Right lung (tissue), 5 donors: ENCODE measurements around the gene EMID1. TPM values are rescaled to one million over a fixed set of nuclear protein-coding genes. Genes with fewer than 3 reads are reported as not detected.

Source experiments
- DNase-seq, 2 donors: peaks; one replicate each; pipeline ENCODE4 v3.0.0-alpha.2; 2013
- polyA plus RNA-seq, 5 donors: library from polyadenylated mRNA; unstranded; fragments of 120-200 nt; gene quantifications; one replicate each; pipeline versions ENCODE4 v1.2.1 to v1.2.3, GENCODE V29; 2013; ENCODE audit warnings: inconsistent platforms in 1 of 5, low replicate concordance in 1 of 5; ENCODE audit not compliant: insufficient read length in 5 of 5, insufficient read depth in 1 of 5

Gene EMID1
- polyA plus RNA-seq, 5 donors, result 66.2 to 124 (median 89.7) TPM

DNA sequence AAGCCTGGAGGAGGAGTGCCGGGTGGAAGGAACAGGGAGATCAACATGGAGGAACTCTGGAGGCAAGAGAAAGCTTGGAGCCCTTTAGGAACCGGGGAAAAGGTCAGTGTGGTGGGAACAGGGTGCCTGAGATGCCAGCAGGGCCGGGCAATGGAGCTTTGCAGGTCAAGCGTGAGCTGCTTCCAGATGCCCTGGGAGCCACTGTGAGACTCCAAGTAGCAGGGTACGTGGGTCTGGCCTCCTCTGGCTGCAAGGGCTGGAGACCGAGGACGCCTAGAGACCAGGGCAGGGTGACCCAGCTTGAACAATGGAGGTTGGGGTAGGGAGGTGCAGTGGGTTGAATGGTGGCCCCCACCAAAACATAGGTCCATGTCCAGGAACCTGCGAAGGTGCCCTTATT lies 15.6 kb upstream of the EMID1 start:
- no peak for DNase-seq

DNA sequence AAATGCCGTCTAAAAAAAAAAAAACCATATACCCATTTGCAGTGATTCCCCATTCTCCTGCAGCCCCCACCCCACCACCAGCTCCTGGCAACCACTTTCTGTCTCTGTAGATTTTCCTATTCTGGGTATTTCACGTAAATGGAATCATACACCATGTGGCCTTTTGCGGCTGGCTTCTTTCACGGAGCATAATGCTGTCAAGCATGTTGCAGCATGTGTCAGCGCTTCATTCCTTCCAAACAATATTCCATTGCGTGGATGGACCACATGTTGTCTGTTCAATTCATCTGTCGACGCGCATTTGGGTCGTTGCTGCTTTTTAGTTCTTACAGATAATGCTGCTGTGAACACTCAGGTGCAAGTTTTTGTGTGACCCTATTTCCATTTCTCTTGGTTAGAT lies 14.8 kb upstream of the EMID1 start:
- no peak for DNase-seq

DNA sequence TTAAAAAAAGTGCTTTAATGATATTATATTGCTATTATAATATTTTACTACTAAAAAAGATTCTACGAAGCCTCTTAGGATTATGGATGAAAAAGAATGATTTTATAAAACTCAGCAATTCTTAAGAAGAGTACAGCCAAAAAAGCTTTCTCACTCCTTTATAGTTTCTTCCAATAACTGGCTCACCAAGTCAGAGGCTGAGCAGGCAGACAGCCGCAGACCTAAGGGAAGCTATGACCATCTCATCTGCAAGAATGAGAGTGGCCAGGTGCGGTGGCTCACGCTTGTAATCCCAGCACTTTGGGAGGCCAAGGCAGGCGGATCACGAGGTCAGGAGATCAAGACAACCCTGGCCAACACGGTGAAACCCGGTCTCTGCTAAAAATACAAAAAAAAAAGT lies 12.7 kb upstream of the EMID1 start:
- DNase-seq, result no peak

DNA sequence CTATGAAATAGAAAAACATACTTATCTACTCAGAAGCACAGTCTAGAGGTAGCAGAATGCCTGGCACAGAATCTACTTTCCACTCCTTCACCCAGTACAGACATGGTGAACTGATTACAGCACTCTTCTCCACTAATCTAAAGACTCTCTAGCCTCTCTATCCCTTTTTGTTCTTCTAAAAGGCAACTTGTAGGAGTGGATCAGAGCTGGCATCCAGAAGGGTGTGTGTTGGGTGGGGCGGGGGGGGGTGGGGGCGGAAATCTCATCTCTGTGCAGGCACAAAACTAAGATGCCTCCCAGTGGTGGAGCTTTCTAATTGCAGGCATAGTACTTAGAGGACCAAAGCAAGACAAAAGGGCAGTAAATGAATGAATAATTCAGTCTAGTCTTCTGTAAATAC lies 11.5 kb upstream of the EMID1 start:
- DNase-seq, result no peak

DNA sequence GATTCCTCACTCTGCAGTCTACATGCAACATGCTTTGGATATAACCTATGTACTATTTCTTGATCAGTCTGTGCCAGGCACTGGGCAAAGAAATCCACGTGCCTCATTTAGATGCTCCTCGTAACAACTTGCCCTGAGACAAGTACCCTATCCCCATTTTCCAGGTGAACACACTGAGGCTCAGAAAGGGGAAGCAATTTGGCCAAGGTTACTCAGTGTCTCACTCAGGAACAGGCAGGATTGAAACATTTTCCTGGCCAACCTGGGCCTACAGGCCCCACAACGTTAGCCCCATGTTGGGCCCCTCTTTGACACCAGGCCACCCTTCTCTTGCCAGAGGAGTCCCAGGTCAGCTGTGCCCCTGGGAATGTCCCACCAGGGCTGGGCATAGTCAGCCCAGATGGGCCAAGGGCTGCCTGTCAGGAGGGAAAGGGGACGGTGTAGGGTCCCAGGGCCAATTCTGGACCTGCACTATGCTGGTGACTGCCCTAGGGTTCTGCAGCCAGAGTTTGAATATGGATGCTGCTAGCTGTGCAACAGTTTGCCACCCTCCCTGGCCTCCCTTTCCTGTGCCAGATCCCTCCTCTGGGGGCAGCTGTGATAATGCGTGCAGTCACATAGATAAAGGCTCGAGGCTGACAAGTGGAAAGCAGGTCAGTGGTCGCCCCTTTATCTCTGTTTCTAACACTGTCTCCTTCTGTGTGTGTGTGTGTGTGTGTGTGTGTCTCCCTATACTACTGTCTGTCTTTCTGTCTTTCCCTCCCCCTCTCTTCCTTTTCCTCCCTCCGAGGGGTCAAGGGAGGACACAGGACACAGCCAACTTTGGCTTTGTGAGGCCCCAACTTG lies 10.4 kb upstream of the EMID1 start:
- DNase-seq, result no peak

DNA sequence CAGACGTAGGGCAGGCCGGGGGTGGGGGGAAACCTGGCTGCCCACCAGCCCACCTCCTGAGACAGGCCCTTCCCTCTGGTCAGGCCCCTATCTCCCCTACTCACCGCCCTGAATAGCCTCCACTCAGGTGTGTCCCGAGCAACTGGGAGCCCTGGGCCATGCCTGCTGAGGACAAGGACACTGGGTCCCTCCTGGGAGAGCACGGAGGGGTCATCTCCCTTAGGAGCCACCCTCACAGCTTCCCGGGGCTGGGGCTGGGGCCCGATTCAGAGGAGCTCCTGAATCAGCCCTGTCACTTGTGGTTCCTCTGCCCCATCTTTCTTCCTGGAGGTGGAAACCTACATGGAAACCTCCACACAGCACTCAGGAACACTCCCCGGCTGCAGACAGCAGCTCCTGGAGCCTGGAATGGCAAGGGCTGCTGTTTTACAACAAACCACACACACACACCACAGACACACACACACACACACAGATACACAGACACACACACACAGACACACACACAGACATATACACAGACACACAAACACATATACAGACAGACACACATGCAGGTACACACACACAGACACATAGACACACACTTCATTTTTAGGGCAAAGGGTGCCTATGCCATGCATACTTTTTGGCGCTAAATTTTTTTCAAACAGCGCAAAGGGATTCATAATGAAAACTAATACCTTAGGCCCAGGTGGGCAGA lies 9.6 kb upstream of the EMID1 start:
- no peak for DNase-seq

DNA sequence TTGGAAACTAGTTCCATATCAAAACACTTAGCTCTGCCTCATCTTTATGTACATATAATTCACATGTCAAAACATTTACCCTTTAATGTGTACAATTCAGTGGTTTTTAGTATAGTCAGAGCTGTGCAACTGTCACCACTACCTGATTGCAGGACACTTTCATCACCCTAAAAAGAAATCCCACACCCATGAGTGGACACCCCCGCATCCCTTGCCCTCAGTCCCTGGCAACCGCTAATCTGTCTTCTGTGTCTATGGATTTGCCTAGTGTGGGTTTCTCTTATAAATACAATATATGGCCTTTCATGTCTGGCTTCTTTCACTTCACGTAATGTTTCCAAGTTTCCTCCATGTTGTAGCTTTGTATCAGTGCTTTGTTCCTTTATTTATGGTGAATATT lies 8.6 kb upstream of the EMID1 start:
- DNase-seq, result no peak

DNA sequence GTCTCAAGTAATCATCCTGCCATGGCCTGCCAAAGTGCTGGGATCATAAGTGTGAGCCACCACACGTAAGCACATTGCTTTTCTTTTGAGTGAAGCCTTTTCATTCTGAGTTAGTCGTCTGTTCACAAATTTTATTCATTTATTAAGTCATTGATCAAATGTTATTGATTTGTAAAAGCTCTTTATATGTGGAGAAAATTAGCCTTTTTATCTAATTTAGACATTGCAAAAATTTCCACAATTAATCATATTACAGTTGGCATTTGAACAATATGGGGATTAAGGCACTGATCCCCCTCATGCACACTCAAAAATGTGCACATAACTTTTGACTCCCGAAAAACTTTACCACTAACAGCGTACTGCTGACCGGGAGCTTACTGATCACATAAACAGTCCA lies 7.5 kb upstream of the EMID1 start:
- DNase-seq, result no peak

DNA sequence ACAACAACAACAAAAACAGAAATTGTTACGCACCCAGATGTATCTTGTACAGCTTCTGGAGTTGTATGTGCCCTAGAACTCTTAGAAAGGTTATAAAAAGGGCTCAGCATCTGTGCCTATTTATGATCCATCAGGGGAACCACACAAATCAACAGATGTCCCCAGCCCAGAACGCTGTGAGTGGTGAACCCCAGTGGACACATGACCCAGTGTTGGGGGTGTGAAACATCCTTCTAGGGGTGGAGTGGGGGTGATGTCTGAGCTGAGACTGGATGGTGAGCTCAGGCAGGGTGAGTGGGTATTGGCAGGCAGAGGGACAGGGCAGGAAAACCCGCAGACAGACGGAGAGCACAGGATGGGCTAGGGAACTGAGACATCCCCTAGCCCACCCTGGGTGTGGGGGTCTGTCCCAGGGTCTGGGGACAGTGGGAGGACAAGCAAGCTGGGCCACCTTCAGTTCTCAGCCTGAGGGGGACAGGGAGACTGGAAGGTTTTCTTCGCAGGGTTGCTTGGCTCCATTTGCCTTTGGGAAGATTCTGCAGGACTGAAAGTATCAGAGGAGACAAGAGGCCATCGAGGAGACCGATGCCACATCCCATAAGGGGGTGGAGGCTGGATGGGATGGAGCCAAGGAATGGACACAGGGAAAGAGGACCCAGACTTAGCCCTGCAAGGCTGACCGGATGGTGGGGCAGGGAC lies 5.8 kb upstream of the EMID1 start:
- DNase-seq, result no peak

DNA sequence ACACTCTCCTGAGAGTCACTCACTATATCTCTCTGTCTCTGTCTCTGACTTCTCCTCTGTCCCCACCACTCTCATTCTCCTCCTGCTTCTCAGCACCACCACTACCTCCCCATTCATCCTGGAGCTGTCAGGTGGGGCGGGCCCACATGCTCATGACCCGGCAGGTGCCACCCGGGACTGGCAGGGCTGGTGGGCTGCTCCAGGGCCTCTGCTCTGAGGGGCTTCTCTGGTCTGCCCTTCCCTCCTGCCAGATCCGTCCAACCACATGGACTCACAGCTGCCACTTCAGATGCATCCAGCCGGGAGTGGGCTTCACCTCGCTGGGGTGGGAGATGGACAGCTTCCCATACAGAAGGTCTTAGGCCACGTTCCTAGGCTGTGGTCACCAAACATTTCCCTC lies 4.8 kb upstream of the EMID1 start:
- DNase-seq, result no peak

DNA sequence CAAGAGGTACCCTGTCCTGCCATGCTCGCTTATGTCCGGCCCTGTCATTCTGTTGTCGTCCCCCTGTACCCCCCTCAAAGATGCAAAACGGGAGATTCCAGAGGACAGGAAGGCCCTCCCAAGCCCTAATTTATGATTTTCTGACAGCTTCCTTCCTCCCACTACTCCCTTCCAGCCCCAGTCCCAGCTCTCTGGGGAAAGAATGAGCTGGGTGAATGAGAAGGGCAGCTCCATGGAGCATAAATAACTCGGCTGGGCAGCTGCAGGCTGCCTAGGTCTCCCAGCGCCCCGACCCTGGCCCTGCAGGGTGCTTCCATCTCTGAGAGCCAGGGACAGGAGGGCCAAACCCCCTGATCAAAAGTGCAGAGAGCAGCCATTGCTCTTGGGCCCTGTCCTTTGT lies 3.9 kb upstream of the EMID1 start:
- no peak for DNase-seq

DNA sequence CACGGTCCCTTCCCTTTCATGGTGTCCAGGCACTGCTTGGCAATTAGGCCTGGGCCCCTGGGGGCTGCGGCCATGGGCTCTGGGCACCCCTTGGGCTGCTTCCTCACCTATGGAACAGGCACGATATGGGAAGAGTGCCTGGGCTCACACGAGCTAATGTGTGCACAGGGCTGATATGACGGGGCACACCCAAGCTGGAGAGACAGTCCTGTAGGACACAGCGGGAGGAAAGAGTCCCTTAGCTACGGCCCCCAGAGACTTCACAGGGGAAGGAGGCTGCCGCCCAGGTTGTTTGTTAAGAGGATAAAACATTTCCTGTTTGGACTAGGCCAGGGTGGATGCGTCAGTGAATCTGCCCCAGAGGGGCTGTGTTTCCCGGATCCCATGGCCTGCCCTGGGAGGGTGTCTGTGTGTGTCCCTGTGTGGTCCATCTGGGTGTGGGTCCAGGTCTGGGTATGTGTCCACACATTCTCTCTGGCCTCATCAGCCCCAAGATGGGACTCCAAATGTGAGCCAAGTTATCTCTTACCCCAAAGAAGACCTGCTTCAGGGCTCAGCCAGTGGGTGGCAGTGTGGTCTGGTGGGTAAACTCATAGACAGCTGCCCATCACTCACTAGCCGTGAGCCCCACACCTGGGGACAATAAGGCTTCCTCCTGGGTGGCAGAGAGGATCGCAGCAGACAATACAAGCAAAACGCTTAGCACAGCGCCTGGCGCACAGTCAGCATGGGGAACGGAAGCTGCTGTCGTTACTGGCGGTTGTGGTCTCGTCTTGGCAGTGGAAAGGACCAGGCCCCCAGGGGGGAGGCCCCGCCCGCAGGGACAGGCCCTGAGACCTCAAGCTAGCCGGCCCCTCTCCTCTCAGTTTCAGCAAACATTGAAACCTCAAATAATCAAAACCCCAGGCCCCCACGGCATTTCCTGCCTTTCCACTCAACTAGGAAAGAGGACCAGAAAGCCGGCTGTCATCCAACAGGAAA lies 3.2 kb upstream of the EMID1 start:
- DNase-seq, result peak; percentile 76 to 80

DNA sequence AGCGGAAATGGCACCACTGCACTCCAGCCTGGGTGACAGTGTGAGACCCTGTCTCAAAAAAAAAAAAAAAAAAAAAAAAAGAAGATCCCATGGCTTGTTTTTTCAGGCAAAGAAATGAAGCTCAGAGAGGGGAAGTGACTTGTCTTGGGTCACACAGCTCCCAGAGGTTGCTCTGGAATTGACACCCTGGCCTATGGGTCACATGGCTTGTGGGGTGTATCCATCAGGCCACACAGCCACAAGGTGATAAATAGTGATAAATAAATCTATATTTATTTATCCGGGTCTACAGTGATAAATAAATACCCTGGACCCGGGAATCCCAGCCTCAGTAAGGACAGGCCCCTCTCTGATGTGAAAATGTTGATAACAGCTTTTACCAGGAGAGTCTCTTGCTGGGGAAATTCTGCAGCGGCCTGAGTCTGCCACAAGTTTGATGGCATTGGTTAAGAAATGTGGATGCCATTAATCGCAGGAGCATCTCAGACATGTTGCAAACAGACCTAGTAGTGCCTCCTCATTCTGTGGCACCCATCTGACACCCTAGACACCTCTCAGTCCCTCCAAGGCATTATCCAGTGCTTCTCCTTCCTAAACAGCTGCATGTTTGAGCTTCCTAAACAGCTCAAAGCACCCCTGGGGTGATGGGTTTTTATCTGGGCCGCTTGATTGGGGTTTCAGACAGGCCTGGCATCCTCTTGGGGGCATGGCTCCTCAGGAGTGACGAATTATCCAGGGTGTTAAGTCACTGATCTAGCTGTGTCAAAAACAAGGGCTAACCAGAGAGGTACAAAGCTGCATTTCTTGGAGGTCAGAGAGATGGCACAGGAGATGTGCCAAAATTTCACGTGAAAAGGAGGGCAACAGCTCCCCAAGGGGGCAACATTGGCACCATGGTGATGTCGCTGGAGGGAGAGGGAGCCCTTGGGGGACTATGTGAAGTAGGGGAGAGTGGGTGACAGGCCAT lies 1.9 kb upstream of the EMID1 start:
- DNase-seq, result no peak

DNA sequence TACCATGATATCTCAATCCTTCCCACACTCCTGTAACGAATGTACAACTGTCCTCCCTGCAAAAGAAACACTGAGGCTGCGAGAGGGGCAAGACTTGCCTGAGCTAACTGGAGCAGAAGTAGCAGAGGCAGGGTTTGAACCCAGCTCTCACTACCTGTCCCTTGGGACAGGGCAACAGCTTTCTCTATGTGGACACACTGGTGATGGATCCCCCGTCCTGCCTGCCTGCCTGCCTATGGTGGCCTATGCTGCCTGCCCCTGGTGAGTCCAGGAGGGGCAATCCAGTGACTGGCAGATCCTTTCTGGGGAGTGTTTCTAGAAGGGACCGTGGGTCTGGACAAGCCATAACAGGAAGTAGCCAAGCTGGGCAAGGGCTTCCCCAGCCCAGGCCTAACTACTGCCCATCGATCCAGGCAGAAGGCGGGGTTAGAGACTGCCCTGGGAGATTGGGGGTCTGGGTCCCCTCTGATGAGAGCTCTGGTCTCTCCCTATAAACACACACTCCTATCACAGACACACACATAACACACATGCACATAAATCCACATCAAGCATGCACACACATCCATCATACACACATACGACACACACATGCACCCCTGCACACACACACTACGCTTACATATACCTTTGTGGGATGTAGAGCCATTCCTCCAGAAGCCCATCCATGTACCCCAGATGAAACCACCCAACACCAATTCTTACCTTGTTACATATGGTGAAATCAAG lies 1.1 kb upstream of the EMID1 start:
- no peak for DNase-seq

DNA sequence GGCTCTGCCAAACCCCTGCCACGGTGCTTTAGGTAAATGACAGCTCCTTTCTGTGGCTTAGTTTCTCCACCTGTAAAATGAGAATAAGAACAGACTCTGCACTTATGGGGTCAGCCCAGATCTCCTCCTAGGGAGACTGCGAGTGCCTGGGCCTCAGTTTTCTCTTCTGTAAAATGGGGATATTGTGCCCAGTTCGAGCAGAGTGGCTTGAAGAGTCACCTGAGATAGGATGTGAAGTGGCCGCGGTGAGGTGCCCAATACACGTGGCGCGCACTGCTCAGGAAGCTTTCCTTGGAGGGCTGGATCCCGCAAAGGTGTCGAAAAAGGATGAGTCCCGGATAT lies 473 bp upstream of the EMID1 start:
- no peak for DNase-seq

DNA sequence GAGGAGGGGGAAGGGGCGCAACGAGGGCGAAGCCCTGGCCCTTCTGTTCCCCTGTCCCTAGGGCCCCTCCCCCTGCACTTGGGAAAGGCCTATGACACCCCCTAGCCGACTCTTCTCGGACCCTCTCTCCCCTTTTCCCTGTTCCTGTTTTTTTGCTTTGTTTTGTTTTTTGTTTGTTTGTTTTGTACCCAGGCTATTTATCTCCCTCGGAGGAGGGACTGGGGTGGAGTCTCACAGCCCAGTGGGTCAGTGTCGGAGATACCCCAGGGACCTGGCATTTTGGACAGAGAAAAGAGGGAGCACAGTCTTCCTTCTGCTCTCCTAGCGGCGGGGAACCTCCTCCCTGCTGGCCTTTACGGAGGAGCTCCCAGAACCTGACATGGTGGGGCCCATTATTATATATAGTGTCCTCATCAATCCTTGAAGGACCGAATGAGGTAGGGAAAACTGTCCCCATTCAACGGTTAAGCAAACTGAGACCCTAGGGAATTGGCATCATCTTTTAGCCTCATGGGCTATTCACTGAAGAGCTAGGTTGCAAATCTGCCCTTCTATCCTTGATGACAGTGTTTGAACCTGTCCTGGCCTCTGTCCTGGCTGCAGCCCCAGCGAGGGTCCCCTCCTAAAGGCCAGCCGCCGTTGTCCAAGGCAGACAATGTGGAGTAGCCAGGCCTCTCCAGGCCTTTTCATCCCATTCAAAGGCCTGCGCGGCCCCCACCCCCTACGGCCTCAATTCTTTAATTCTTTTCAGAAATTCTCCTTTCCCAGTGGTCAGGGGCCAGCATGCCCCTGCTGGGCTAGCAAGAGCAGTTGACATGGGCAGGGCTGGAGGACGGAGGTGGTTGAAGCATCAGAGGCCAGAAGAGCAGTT lies 911 bp downstream of the EMID1 start:
- DNase-seq, result no peak

DNA sequence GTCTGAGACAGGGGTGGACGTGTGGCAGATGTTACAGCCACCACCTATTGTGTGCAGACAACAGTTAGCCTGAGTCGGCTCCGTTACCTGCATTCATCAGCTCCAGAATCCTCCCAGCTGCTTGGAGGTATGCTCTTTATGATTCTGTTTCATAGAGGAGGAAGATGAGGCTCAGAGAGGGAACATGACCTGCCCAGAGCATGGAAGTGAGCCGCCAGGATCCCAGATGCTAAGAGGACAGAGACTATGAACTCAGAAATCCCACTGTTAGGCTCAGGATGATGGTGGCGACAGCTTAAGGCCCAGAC lies 1.5 kb downstream of the EMID1 start:
- DNase-seq, result no peak

DNA sequence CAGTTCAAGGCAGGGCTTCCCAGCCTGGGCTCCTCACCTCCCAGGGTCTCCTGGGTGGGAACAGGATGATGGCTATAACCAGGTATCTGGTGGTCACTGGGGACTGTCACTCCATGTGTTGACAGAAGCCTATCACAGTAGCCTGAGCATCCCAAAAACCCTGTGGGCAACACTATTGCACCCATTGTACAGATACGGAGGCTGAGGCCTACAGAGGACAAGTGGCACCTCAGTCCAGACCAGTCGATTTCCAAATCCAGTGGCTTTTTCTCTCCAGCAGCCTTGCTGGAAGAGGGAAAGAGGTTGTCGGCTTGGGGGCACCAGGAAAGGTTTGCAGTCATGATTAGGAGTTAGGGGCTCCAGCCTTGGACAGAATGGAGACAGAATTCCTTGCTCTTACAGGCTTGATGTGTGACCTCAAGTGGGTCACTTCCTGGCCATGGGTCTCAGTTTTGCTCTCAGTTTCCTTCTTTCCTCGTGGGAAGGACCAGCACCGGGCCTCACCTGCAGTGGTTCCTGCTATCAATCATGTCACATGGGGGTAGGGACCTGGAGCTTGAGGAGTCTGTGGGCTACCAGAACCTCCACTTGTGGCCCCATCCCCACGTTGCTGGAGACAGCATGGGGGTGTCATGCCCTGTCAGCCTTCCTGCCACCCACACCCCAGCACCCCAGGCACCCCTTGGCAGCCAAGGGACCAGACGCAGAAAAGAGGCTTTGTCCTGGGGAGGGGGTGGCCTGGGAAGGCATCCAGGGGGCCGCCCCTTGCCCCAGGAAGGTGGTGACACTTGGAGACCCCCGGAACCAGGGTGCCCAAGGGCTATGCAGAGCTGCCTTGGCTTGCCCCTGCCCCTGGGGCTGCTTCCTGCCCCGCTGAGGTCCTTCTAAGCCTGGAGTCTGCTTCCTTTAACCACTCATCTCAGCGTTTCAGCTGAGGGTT lies 2.1 kb downstream of the EMID1 start:
- no peak for DNase-seq
